ENCODE results near the gene MOSMO.
"Not testable (repeated sequence)": the region's sequence is repeated elsewhere in the genome, so short reads cannot be mapped to it uniquely, and the experiment has no call there.

The MOSMO gene

DNA sequence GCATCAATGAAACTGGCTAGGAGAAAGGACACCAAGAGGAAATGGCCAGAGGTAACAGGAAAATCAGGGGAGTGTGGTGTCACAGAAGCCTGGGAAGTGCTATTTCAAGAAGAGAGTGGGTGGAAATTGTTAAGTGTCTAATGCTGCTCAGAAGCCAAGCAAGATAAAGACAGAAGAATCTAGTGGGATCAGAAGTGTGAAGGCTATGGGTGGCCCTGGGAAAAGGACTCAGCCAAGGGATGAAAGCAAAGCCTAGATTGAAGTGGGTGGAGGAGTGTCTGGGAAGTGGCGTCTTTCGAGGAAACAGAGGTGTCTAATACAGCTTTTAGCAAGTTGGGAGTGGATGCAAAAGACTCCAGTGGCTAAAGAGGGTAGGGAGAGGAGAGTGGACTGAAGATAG lies 20.4 kb upstream of the MOSMO start:
- DNase-seq (ENCODE audit: insufficient read length), result no peak
- no peak for TF ChIP-seq POLR2AphosphoS5 (IDR thresholded peaks at IDR 0.05; ENCODE audit: low read depth, low read length)
- no peak for TF ChIP-seq POLR2A (IDR thresholded peaks at IDR 0.05; ENCODE audit: low read depth, low read length)
- FAIRE-seq, result no peak

DNA sequence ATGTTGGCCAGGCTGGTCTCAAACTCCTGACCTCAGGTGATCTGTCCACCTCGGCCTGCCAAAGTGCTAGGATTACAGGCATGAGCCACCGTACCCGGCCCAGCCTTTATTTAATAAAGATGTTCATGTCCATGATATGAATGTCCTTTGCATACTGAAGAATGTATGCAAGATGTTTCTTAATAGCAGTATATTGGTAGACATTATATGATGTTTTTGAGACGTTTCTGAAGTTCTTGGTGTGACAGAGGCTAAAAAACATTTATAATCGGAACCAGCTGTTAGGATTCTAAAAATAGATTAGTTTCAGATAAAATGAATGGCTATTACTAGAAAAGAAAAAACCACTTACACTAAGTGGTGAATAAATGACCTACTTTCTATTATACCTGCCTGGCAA lies 18.8 kb upstream of the MOSMO start:
- DNase-seq (ENCODE audit: insufficient read length) (no peak), FAIRE-seq (no peak)
- TF ChIP-seq TAF1 (IDR thresholded peaks at IDR 0.05; ENCODE audit: borderline replicate concordance, low read depth, low read length) (no peak), POLR2A (IDR thresholded peaks at IDR 0.05; ENCODE audit: low read depth, low read length) (no peak), POLR2AphosphoS5 (IDR thresholded peaks at IDR 0.05; ENCODE audit: low read depth, low read length) (no peak)

GRCh38 chr16:21989751-21990150 lies 18.2 kb upstream of the MOSMO start:
- DNase-seq (ENCODE audit: insufficient read length) (no peak), FAIRE-seq (no peak)
- TF ChIP-seq POLR2A (IDR thresholded peaks at IDR 0.05; ENCODE audit: low read depth, low read length), result no peak
- TF ChIP-seq POLR2AphosphoS5 (IDR thresholded peaks at IDR 0.05; ENCODE audit: low read depth, low read length), result no peak
- no peak for TF ChIP-seq TAF1 (IDR thresholded peaks at IDR 0.05; ENCODE audit: borderline replicate concordance, low read depth, low read length)

DNA sequence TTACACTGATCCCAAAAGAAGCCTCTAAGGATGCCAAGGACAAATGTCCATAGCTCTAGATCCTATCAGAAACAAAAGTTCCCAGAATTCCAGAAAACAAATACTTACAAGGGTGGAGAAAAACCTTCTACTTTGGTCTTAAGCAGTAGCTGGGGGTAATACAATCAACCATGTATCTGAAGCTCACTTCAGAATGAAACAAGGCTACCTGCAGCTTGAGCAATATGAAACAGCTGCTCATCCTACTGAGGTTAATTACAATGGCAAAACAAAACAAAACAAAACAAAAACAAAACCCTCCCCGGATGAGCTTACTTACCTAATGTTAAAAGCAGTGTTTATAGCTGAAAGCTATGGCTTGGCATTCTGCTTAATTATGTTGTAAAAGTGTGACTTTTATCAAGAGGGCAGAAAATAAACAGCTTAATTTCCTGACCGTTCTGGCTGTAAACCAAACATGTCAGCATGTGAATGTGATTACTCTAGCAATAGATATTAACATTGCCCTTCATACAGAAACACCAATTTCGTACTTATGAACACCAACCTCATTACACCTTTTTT lies 17.4 kb upstream of the MOSMO start:
- FAIRE-seq, result no peak
- TF ChIP-seq POLR2AphosphoS5 (IDR thresholded peaks at IDR 0.05; ENCODE audit: low read depth, low read length) (no peak), POLR2A (IDR thresholded peaks at IDR 0.05; ENCODE audit: low read depth, low read length) (no peak)
- no peak for DNase-seq (ENCODE audit: insufficient read length)

- TF ChIP-seq TAF1 (IDR thresholded peaks at IDR 0.05; ENCODE audit: borderline replicate concordance, low read depth, low read length), result no peak
- no peak for TF ChIP-seq POLR2AphosphoS5 (IDR thresholded peaks at IDR 0.05; ENCODE audit: low read depth, low read length)
- TF ChIP-seq POLR2A (IDR thresholded peaks at IDR 0.05; ENCODE audit: low read depth, low read length), result no peak
- FAIRE-seq (no peak), DNase-seq (ENCODE audit: insufficient read length) (no peak)
Observed at GRCh38 chr16:21991621-21992020, 16.3 kb upstream of the MOSMO start.

DNA sequence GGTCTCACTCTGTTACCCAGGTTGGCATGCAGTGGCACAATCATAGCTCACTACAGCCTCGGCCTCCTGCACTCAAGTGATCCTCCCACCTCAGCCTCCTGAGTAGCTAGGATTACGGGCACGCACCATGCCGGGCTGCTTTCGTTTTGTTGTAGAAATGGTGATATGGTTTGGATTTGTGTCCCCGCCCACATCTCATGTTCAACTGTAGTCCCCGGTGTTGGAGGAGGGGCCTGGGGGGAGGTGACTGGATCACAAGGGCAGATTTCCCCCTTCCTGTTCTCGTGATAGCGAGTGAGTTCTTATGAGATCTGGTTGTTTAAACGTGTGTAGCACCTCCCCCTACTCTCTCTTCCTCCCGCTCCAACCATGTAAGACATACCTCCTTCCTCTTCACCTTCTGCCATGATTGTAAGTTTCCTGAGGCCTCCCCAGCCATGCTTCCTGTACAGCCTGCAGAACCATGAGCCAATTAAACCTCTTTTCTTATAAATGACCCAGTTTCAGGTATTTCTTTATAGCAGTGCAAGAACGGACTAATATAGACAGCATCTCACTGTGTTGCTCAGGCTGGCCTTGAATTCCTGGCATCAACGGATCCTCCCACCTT lies 12.9 kb upstream of the MOSMO start:
- DNase-seq (ENCODE audit: insufficient read length), result no peak
- FAIRE-seq, result no peak
- TF ChIP-seq TAF1 (IDR thresholded peaks at IDR 0.05; ENCODE audit: borderline replicate concordance, low read depth, low read length), result no peak
- no peak for TF ChIP-seq POLR2AphosphoS5 (IDR thresholded peaks at IDR 0.05; ENCODE audit: low read depth, low read length)
- no peak for TF ChIP-seq POLR2A (IDR thresholded peaks at IDR 0.05; ENCODE audit: low read depth, low read length)

GRCh38 chr16:21996923-21997696 lies 10.8 kb upstream of the MOSMO start:
- DNase-seq (ENCODE audit: insufficient read length) (no peak), FAIRE-seq (no peak)
- TF ChIP-seq TAF1 (IDR thresholded peaks at IDR 0.05; ENCODE audit: borderline replicate concordance, low read depth, low read length) (no peak), POLR2AphosphoS5 (IDR thresholded peaks at IDR 0.05; ENCODE audit: low read depth, low read length) (no peak), POLR2A (IDR thresholded peaks at IDR 0.05; ENCODE audit: low read depth, low read length) (no peak)

DNA sequence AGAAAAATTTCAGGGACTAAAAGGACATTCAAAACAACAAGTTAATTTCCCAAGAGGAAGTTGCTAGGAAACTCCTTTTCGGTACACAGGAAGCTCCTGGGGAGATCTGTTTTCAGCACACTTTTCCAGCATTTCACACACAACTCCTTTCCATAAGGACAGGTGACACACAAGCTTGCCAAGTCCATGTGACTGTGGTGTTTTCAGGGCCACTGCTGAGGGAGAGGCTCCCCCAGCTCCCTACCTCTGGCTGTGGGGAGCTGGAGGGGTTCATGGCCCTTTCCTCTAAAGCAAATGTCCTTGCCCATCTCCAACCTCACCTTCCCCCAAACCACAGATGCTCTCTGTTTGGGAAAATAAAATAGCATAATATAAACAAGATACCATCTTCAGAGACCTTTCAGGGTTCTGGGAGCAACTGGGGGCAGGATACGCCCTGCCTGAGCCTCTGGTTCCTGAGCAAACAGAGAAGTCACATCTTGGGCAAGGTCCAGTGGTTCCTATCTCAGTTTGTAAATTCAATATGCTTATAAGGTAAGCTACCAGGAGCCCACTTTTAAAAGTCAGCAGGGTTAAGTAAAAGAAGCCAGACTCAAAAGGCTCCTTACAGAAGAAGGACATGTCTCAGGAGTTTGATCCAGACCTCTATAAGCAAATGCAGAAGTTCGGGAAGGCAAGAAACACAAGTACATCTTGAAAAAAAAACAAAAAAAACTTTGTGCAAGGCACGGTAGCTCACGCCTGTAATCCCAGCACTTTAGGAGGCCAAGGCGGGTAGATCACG lies 10.0 kb upstream of the MOSMO start:
- FAIRE-seq (no peak), DNase-seq (ENCODE audit: insufficient read length) (no peak)
- TF ChIP-seq POLR2A (IDR thresholded peaks at IDR 0.05; ENCODE audit: low read depth, low read length), result no peak
- TF ChIP-seq POLR2AphosphoS5 (IDR thresholded peaks at IDR 0.05; ENCODE audit: low read depth, low read length), result no peak
- TF ChIP-seq TAF1 (IDR thresholded peaks at IDR 0.05; ENCODE audit: borderline replicate concordance, low read depth, low read length), result no peak

GRCh38 chr16:22001591-22001990 lies 6.3 kb upstream of the MOSMO start:
- DNase-seq (ENCODE audit: insufficient read length) (no peak), FAIRE-seq (no peak)
- TF ChIP-seq TAF1 (IDR thresholded peaks at IDR 0.05; ENCODE audit: borderline replicate concordance, low read depth, low read length), result no peak
- TF ChIP-seq POLR2A (IDR thresholded peaks at IDR 0.05; ENCODE audit: low read depth, low read length), result no peak
- TF ChIP-seq POLR2AphosphoS5 (IDR thresholded peaks at IDR 0.05; ENCODE audit: low read depth, low read length), result no peak

DNA sequence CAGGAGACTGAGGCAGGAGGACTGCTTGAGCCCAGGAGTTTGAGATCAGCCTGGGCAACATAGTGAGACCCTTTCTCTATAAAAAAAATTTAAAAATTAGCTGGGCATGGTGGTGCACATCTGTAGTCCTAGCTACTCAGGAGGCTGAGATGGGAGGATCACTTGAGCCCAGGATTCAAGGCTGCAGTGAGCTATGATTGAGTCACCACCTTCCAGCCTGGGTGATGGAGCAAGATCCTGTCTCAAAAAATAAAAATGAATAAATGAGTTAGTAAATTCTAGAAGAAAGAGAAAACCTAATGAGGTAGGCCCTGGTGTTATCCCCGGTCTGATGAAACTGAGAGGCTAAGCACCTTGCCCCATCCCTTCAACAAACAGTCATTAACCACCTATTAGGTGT lies 5.9 kb upstream of the MOSMO start:
- FAIRE-seq, result not testable (repeated sequence)

GRCh38 chr16:22003195-22003594 lies 4.7 kb upstream of the MOSMO start:
- FAIRE-seq (no peak), DNase-seq (ENCODE audit: insufficient read length) (no peak)
- TF ChIP-seq TAF1 (IDR thresholded peaks at IDR 0.05; ENCODE audit: borderline replicate concordance, low read depth, low read length) (no peak), POLR2A (IDR thresholded peaks at IDR 0.05; ENCODE audit: low read depth, low read length) (no peak), POLR2AphosphoS5 (IDR thresholded peaks at IDR 0.05; ENCODE audit: low read depth, low read length) (no peak)

More for the DNA sequence above, 5.9 kb upstream of the MOSMO start:
- not testable (repeated sequence) for DNase-seq (ENCODE audit: insufficient read length)

- DNase-seq (ENCODE audit: insufficient read length) (no peak), FAIRE-seq (no peak)
- TF ChIP-seq POLR2A (IDR thresholded peaks at IDR 0.05; ENCODE audit: low read depth, low read length) (no peak), TAF1 (IDR thresholded peaks at IDR 0.05; ENCODE audit: borderline replicate concordance, low read depth, low read length) (no peak), POLR2AphosphoS5 (IDR thresholded peaks at IDR 0.05; ENCODE audit: low read depth, low read length) (no peak)
Observed at GRCh38 chr16:22004341-22004740, 3.6 kb upstream of the MOSMO start.
